ENCODE results near the gene RAB11FIP4.

DNA sequence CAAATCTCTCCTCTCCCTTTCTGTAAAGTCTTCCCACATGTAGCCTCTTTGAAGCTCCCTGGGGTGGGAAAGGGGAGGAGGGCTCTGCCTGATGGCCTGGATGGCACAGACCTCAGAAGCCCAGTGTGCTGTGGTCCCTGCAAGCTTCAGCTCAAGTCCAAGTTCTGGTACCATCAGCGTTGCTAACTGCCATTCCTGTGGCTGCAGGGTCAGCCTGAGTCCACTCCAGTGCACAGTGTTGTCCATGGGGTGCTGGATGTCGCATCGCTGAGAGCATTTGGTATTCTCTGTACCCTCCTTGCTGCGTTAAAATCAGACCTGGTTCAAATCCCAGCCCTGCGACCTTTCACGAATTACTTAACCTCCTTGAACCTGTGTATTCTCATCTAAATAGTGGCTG, 105.1 kb downstream of the RAB11FIP4 start:
- TF ChIP-seq, protein P1, sequence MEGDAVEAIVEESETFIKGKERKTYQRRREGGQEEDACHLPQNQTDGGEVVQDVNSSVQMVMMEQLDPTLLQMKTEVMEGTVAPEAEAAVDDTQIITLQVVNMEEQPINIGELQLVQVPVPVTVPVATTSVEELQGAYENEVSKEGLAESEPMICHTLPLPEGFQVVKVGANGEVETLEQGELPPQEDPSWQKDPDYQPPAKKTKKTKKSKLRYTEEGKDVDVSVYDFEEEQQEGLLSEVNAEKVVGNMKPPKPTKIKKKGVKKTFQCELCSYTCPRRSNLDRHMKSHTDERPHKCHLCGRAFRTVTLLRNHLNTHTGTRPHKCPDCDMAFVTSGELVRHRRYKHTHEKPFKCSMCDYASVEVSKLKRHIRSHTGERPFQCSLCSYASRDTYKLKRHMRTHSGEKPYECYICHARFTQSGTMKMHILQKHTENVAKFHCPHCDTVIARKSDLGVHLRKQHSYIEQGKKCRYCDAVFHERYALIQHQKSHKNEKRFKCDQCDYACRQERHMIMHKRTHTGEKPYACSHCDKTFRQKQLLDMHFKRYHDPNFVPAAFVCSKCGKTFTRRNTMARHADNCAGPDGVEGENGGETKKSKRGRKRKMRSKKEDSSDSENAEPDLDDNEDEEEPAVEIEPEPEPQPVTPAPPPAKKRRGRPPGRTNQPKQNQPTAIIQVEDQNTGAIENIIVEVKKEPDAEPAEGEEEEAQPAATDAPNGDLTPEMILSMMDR (IDR thresholded peaks at IDR 0.05): no peak
- TF ChIP-seq POLR2A (IDR thresholded peaks at IDR 0.05): no peak
